ENCODE data around the gene RIT2.

RIT2 gene

DNA sequence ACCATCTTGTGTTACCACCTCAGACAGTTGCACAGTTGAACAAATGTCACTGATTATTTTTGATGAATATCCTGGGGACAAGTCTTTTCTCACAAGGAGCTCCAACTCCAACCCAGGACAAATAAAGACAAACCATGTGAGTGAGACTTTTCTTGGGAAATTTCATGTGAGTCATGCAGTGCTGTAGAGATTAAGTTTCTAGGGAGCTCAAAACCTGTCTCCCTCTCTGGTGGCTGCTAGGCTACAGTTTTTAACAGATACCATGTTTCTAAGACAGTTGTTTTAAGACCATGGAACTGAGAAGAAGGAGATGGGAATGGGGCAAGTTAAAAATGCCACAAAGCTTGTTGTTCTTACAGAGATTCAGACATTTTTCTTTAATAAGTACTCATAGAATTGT is 255.5 kb downstream of the RIT2 start:
- no peak overlapping the region for H3K4me3 ChIP-seq (replicated peaks; ENCODE audit: low read depth, low read length)
- TF ChIP-seq, protein P1, sequence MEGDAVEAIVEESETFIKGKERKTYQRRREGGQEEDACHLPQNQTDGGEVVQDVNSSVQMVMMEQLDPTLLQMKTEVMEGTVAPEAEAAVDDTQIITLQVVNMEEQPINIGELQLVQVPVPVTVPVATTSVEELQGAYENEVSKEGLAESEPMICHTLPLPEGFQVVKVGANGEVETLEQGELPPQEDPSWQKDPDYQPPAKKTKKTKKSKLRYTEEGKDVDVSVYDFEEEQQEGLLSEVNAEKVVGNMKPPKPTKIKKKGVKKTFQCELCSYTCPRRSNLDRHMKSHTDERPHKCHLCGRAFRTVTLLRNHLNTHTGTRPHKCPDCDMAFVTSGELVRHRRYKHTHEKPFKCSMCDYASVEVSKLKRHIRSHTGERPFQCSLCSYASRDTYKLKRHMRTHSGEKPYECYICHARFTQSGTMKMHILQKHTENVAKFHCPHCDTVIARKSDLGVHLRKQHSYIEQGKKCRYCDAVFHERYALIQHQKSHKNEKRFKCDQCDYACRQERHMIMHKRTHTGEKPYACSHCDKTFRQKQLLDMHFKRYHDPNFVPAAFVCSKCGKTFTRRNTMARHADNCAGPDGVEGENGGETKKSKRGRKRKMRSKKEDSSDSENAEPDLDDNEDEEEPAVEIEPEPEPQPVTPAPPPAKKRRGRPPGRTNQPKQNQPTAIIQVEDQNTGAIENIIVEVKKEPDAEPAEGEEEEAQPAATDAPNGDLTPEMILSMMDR (IDR thresholded peaks at IDR 0.05; ENCODE audit: low read length, missing control alignments), result no peak
- peak; percentile 58 for DNase-seq (ENCODE audit: low read depth)

DNA sequence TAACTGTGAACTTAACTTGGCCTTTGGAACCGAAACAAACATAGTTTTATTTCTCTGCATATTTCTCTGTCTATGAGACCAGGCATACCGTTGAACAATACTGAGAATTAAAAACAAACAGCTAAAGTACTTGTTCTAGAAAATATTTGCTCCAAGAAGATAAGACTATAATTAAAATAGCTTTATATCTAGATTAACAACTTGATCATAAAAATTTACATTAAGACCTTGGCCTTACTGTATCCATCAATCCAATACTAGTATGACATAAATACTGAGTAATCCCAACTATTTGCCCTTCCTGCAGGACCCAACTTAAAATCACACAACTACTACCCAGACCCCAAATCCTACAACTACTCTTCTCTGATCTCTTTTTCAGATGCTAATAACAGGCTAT is 260.9 kb downstream of the RIT2 start:
- TF ChIP-seq, protein P1 (IDR thresholded peaks at IDR 0.05; ENCODE audit: low read length, missing control alignments), result no peak
- DNase-seq (ENCODE audit: low read depth), result no peak
- H3K4me3 ChIP-seq (replicated peaks; ENCODE audit: low read depth, low read length), result no peak overlapping the region

DNA sequence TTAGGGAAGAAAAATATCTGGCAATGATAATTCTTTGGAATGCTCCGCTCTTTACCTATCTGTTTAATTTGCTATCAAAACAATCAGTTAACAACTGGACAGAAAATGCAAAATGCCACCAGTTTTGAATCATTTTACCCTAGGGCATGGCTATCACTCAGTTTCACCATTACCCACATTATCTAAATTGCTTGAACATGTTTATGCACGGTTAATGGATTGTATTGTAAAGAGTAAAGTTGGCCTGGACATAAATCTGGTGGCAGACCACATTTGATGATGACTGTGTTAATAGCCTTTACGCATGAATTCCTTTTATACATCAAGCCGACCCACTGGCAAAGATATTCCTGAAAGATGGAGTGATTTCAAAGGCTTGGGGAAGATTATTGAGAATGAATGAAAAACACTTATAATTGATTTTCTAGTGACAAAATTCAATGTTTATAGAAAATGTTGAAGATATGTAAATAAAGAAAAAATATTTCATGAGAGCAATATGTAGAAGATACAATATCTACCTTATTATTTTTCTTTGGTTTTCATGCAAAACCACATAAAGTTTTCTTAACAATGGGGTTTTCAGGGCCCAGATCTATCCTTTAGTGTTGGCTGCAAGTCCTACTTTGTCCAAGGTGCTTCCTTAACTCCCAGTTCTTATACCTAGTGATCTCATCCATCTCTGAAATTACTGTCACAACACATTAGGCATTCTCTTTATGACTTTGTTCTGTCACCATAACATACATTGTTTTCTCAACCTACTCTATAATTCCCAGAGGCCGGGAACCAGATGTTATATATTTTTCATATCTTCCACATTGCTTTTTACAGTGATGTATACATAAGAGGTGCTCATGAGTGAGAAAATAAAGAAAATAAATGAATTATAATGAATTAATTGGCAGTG is 265.1 kb downstream of the RIT2 start:
- TF ChIP-seq, protein P1 (IDR thresholded peaks at IDR 0.05; ENCODE audit: low read length, missing control alignments), result no peak
- no peak for DNase-seq (ENCODE audit: low read depth)
- H3K4me3 ChIP-seq (replicated peaks; ENCODE audit: low read depth, low read length), result no peak overlapping the region

DNA sequence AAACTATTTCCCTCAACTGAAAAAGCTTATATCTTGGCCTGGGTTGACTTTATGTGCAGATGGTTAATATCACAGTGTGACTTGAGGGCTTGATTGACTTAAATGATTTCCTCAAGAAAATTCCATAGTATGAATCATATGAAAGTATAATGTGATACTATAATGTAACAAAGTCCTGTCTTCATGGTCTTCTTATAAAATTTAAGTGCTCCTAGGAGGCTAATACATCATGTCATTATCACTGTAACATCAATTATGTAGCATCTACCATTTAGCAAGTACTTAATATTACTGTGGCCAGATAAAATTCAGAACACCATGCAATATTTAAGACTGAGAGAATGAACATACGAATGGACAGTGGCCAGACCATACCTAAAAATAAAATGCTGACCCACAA is 276.1 kb downstream of the RIT2 start:
- TF ChIP-seq, protein P1 (IDR thresholded peaks at IDR 0.05; ENCODE audit: low read length, missing control alignments), result no peak
- H3K4me3 ChIP-seq (replicated peaks; ENCODE audit: low read depth, low read length), result no peak overlapping the region
- peak; percentile 5 for DNase-seq (ENCODE audit: low read depth)

DNA sequence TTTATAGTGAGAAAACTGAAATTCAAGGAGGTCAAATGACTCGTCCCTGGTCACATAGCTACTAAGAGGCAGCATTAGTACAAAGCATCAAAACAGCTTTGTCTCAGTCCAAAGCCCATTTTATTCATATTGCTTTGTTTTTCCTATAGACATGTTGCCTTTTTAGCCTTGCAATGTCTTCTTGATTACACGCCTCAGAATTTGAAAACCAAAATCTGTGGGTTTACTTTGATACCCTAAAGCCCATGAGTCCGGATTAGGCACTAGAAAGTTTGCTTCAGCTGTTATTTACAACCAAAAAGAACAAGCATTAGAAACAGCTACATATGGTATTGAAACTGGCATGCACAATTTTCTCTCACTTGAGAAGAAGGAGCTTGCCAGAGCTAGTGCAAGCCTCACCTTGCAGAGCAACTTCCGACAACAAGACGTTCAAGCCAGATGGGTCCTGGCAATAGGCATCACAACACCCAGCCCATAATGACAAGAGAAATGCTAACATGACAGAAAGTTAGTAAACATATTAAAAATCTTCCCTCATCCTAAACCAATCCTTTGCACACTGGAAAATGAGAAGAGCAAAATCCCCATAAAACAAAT is 276.8 kb downstream of the RIT2 start:
- no peak for DNase-seq (ENCODE audit: low read depth)
- TF ChIP-seq, protein P1 (IDR thresholded peaks at IDR 0.05; ENCODE audit: low read length, missing control alignments), result no peak
- no peak overlapping the region for H3K4me3 ChIP-seq (replicated peaks; ENCODE audit: low read depth, low read length)

DNA sequence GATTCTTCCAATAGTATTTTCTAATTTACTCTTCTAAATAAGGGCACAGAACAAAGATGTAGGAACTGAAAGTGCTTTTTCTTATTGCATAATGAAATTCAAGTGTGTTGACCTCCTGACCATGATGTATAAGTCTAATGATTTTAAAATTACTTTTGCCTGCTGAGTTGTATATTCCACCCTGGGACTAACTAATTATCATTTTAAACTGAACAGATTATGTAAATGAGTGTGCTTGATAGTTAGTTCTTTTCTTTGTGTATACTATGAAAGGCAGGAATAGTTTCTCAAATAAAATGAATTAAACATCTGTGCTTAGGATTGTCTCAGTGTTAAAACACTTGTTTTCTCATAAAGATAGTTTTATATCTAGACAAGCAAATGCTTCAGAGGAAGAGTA is 284.5 kb downstream of the RIT2 start:
- TF ChIP-seq, protein P1 (IDR thresholded peaks at IDR 0.05; ENCODE audit: low read length, missing control alignments), result no peak
- no peak for DNase-seq (ENCODE audit: low read depth)
- H3K4me3 ChIP-seq (replicated peaks; ENCODE audit: low read depth, low read length), result no peak overlapping the region

Measured in fibroblast of pulmonary artery (primary cell).